Hematopoietic multipotent progenitor cell treated with erythropoietin and hydrocortisone succinate and interleukin-3 and kit ligand, for 8 days (in vitro differentiated cells): ENCODE measurements around the gene SHC2.
"Not testable (repeated sequence)": the region's sequence is repeated elsewhere in the genome, so short reads cannot be mapped to it uniquely, and the experiment has no call there.

Experiments used
- DNase-seq: peaks from one replicate; pipeline ENCODE4 v3.0.0-alpha.2; 2015

Gene SHC2

GRCh38 chr19:405121-405965 lies 55.5 kb downstream of the SHC2 start:
- no peak for DNase-seq

GRCh38 chr19:403221-404027 lies 57.4 kb downstream of the SHC2 start:
- no peak for DNase-seq

DNA sequence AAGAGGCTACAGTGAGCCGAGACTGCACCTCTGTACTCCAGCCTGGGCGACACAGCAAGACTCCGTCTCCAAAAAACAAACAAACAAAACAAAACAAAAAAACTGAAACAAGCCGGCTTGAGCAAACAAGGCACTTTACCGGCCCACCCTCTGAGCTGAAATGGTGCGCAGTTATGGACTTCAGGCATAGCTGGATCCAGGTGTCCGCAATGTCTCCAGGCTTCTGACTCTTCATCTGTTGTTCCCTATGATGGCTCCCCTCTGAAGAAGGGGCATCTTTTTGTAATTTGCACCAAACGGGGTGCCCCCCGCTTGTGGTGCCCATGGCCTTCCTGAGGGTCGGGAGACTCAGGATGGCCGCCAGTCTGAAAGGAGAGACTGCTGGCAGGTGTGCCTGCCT lies 58.0 kb downstream of the SHC2 start:
- no peak for DNase-seq

- DNase-seq: no peak
These were observed 58.8 kb downstream of the SHC2 start for GRCh38 chr19:401866-402511.

- DNase-seq: no peak
These were observed 59.6 kb downstream of the SHC2 start for GRCh38 chr19:400976-401865.

- DNase-seq: no peak
These were observed 61.5 kb downstream of the SHC2 start for GRCh38 chr19:399370-399769.

DNA sequence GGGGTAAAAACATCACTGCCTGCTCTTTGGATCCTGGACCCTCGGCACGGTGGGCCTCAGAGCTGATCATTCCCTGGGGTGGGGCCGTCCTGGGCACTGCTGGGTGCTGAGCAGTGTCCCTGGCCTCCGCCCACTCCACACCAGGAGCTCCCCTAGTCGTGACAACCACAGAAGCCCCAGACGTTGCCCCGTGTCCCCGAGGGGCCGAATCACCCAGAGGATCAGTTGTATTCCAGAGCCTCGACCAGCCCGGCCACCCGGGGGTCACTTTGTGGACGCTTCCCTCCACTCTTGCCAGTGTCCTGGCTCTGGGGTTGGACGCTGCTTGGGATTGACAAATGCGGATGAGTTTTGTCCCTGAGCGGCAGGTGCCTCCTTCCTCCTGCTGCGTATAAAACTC lies 62.1 kb downstream of the SHC2 start:
- no peak for DNase-seq

DNA sequence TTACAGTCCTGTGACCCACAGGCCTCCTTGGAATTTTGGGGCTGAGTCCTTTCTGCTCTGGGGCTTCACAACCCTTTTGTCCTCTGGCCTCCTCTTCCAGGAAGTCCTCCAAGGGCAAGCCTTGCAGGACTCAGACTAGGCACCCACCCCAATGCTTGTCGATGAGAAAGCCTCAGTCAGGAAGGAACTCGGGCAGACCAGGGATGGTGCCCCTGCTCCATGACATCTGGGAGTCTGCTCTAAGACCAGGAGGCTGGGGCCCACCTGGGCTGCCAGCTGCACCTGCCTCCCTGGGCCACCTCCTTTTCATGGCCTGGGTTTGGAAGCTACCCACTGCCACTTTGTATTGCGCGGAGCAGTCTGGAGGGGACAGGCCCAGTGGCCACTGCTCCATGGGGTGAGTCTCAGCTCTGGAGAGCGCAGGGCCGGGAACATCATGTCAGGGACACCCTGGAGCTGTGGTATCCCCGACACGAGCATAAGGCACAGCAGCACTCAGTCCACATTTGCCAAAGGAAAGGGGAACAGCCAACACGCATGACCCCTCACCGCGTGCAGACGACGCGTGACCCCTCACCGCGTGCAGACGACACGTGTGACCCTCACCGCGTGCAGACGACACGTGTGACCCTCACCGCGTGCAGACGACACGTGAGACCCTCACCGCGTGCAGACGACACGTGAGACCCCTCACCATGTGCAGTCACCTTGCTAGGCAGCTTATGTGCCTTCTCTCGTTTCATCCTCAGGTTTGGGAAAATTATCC lies 62.7 kb downstream of the SHC2 start:
- no peak for DNase-seq

- no peak for DNase-seq
These were observed 63.5 kb downstream of the SHC2 start for GRCh38 chr19:397321-397720.

GRCh38 chr19:395467-395866 lies 65.4 kb downstream of the SHC2 start:
- no peak for DNase-seq

GRCh38 chr19:394857-395256 lies 66.0 kb downstream of the SHC2 start:
- DNase-seq: not testable (repeated sequence)

- DNase-seq: not testable (repeated sequence)
These were observed 67.3 kb downstream of the SHC2 start for GRCh38 chr19:393560-393959.

GRCh38 chr19:392375-392970 lies 68.4 kb downstream of the SHC2 start:
- DNase-seq: no peak

- DNase-seq: no peak
These were observed 69.0 kb downstream of the SHC2 start for GRCh38 chr19:391726-392374.

- no peak for DNase-seq
These were observed 69.7 kb downstream of the SHC2 start for GRCh38 chr19:391207-391557.

GRCh38 chr19:390386-391206 lies 70.2 kb downstream of the SHC2 start:
- no peak for DNase-seq

DNA sequence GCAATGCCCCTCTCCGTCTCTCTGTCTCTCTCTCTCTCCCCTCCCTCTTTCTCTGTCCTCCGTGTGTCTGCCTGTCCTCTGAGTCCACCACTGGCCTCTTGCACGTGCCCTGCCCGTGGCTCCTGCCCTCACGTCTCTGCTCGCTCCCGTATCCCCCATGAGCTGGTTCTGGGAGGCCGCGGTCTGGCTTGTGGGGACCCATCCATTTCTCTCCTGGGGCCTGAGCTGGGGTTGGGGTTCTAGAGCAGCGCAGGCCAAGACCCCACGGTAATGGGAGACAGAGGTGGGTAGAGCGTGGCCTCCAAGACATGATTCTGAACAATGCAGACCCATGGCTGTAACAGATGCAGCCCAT lies 70.9 kb downstream of the SHC2 start:
- no peak for DNase-seq

DNA sequence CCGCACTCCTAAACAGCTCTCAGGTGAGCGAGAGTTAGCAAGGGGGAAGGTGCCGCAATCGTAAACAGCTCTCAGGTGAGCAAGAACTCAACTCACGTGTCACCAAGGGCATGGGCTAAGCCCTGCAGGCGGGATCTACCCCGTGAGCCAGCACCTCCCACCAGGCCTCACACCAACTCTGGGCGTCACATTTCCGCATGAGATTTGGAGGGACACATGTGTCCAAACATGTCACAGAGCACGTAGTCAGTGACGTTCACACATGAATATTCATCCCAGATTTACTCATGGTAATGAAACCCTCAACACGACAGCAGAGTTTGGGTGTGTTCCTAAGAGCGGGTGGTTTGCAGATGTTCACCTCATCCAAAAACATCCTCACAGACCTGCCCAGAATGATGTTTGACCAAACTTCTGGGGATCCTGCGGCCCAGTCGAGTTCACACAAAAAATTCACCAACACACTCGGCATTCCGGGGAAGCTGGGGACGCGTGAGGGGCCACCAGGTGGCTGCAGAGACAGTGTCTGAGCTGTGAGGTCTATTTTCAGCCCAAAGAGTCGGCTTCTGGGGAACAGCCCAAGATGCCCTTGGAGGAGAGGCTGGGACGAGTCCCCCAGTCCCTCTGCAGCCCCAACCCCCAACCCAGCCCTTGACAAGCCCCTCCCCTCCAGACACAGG lies 71.4 kb downstream of the SHC2 start:
- no peak for DNase-seq

- no peak for DNase-seq
These were observed 72.1 kb downstream of the SHC2 start for GRCh38 chr19:388691-389090.

- DNase-seq: no peak
These were observed 73.1 kb downstream of the SHC2 start for GRCh38 chr19:387777-388176.
